ENCODE measurements around the gene GPR139.

GPR139 gene

DNA sequence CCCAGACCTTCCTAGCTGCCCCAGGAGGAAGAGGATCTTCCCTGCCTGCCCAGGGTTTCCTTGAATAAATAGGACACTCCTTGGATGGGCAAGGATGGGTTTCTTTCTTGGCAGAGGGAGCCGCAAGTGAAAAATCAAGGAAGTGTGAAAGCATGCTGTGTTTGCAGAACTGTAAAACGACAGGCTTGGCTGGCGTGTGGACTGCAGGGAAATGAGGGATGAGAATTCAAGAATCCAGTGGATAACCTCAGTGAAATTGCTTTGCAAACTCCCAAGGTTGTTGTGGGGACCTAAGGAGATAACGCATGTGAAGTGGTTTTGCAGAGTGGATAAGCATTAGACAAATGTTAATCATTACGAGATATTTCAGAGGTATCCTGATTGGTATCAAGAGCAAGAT, 20.4 kb downstream of the GPR139 start:
- DNase-seq (ENCODE audit: low read depth): no peak
- H3K4me3 ChIP-seq (ENCODE audit: low read length): no peak overlapping the region
- TF ChIP-seq CTCF (conservative IDR thresholded peaks at IDR 0.05; ENCODE audit: low read length): no peak

- DNase-seq (ENCODE audit: low read depth): no peak
- TF ChIP-seq CTCF (conservative IDR thresholded peaks at IDR 0.05; ENCODE audit: low read length): no peak
Observed at GRCh38 chr16:20051611-20052010, 22.1 kb downstream of the GPR139 start.

DNA sequence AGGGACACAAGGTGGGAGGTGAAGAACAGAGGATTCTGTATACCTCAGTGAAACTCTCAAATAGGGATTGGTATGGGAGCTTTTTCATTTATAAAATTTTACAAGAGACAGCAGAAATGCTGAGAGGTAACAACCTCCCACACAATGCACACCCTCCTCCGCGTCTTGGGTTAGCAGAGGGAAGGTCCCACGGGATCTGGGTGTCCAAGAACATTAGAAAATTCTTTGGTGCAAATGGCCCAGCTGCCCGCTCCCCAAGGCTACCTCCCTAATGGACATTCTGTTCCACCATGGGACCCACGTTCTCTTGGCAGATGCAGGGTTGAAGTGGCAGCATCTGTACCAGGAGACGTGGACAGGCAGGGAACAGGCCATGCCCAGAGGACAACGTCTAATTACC, 22.5 kb downstream of the GPR139 start:
- no peak for TF ChIP-seq CTCF (conservative IDR thresholded peaks at IDR 0.05; ENCODE audit: low read length)
- DNase-seq (ENCODE audit: low read depth): no peak
- H3K4me3 ChIP-seq (ENCODE audit: low read length): no peak overlapping the region

More at GRCh38 chr16:20051611-20052010, 22.1 kb downstream of the GPR139 start:
- no peak overlapping the region for H3K4me3 ChIP-seq (ENCODE audit: low read length)

DNA sequence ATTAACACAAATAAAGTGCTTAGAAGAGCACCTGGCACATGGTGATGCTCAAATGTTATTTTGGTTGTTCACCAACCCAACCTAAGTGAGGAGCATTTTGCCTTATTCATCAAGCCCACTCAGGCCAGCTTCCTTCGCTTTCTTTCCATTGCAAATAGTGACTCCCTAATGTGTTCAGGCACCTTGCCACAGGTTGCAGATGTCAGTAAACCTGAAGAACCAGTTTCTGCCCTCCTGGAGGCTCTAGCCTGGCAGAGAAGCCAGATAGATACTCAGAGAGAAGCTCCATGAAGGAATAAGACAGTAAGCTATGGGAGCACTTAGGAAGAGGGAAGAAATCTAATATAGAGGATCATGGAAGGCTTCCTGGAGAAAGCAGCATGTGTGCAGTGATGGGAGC, 23.9 kb downstream of the GPR139 start:
- H3K4me3 ChIP-seq (ENCODE audit: low read length): no peak overlapping the region
- TF ChIP-seq CTCF (conservative IDR thresholded peaks at IDR 0.05; ENCODE audit: low read length): no peak
- no peak for DNase-seq (ENCODE audit: low read depth)

DNA sequence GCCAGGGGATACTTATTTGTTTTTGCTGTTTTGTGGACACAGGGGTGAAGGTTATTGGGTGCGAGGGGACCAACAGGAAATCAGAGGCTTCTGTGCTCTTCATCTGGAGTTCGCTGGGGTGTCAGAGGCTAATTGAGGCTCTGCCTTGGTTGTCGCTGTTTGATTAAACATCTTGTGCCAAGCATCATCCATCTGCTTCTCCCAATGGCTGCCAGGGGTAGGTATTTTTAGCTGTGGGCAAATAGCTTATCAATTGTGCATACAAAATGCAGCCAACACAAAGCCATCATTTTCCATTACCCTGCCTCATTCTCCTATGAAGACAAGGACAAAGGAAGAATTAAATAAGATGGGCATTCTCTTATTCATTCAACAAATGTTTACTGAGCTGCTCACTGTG, 27.8 kb downstream of the GPR139 start:
- DNase-seq (ENCODE audit: low read depth): no peak
- no peak for TF ChIP-seq CTCF (conservative IDR thresholded peaks at IDR 0.05; ENCODE audit: low read length)
- no peak overlapping the region for H3K4me3 ChIP-seq (ENCODE audit: low read length)

GRCh38 chr16:20042848-20043247, 30.8 kb downstream of the GPR139 start:
- no peak for TF ChIP-seq CTCF (conservative IDR thresholded peaks at IDR 0.05; ENCODE audit: low read length)
- DNase-seq (ENCODE audit: low read depth): no peak
- no peak overlapping the region for H3K4me3 ChIP-seq (ENCODE audit: low read length)

- no peak for DNase-seq (ENCODE audit: low read depth)
- H3K4me3 ChIP-seq (ENCODE audit: low read length): no peak overlapping the region
- TF ChIP-seq CTCF (conservative IDR thresholded peaks at IDR 0.05; ENCODE audit: low read length): no peak
Observed at GRCh38 chr16:20041924-20042596, 31.6 kb downstream of the GPR139 start.
